Measurements from ENCODE around the gene PGD.
"Not testable (repeated sequence)": the region's sequence is repeated elsewhere in the genome, so short reads cannot be mapped to it uniquely, and the experiment has no call there.

Gene PGD

GRCh38 chr1:10401281-10401680, 2.4 kb downstream of the PGD start:
- no peak overlapping the region for H3K4me3 ChIP-seq (ENCODE audit: low read depth, low read length)

GRCh38 chr1:10402729-10403274, 3.9 kb downstream of the PGD start:
- H3K27me3 ChIP-seq: no peaks in the 10 kb centered on the region
- no peaks in the 10 kb centered on the region for H3K4me1 ChIP-seq
- no peak overlapping the region for H3K4me3 ChIP-seq (ENCODE audit: low read depth, low read length)
- no peaks in the 10 kb centered on the region for H3K9me3 ChIP-seq
- peaks cover 10% of the 10 kb centered on the region for H3K36me3 ChIP-seq
- DNase-seq: no peak
- no peak for TF ChIP-seq CTCF (IDR thresholded peaks at IDR 0.05; ENCODE audit: low read depth, low read length)

More at GRCh38 chr1:10401281-10401680, 2.4 kb downstream of the PGD start:
- no peak for TF ChIP-seq CTCF (IDR thresholded peaks at IDR 0.05; ENCODE audit: low read depth, low read length)
- no peak for DNase-seq
- Histone ChIP-seq H3K4me1 (no peaks in the 10 kb centered on the region), H3K9me3 (no peaks in the 10 kb centered on the region), H3K36me3 (peaks cover 10% of the 10 kb centered on the region), H3K27me3 (no peaks in the 10 kb centered on the region)

GRCh38 chr1:10407201-10407600, 8.3 kb downstream of the PGD start:
- no peak for DNase-seq
- Histone ChIP-seq H3K27me3 (no peaks in the 10 kb centered on the region), H3K4me1 (no peaks in the 10 kb centered on the region), H3K9me3 (no peaks in the 10 kb centered on the region), H3K36me3 (peaks cover 33% of the 10 kb centered on the region), H3K4me3 (ENCODE audit: low read depth, low read length) (no peak overlapping the region)
- TF ChIP-seq CTCF (IDR thresholded peaks at IDR 0.05; ENCODE audit: low read depth, low read length): no peak

GRCh38 chr1:10415211-10415930, 16.5 kb downstream of the PGD start:
- no peaks in the 10 kb centered on the region for H3K4me1 ChIP-seq
- no peaks in the 10 kb centered on the region for H3K27me3 ChIP-seq
- peaks cover 28% of the 10 kb centered on the region for H3K36me3 ChIP-seq
- H3K4me3 ChIP-seq (ENCODE audit: low read depth, low read length): no peak overlapping the region
- no peak for DNase-seq
- TF ChIP-seq CTCF (IDR thresholded peaks at IDR 0.05; ENCODE audit: low read depth, low read length): no peak
- no peaks in the 10 kb centered on the region for H3K9me3 ChIP-seq

- not testable (repeated sequence) for H3K4me1 ChIP-seq; H3K9me3 ChIP-seq; H3K4me3 ChIP-seq (ENCODE audit: low read depth, low read length); DNase-seq; H3K27me3 ChIP-seq
- peaks cover 28% of the 10 kb centered on the region for H3K36me3 ChIP-seq
These were observed 17.1 kb downstream of the PGD start for GRCh38 chr1:10415967-10416366.

- not testable (repeated sequence) for H3K9me3 ChIP-seq; H3K4me1 ChIP-seq; H3K4me3 ChIP-seq (ENCODE audit: low read depth, low read length); H3K27me3 ChIP-seq; DNase-seq
- H3K36me3 ChIP-seq: peaks cover 15% of the 10 kb centered on the region
These were observed 19.9 kb downstream of the PGD start for GRCh38 chr1:10418741-10419140.

- H3K36me3 ChIP-seq: peaks cover 15% of the 10 kb centered on the region
- no peaks in the 10 kb centered on the region for H3K27me3 ChIP-seq
- no peak for TF ChIP-seq CTCF (IDR thresholded peaks at IDR 0.05; ENCODE audit: low read depth, low read length)
- no peak overlapping the region for H3K4me3 ChIP-seq (ENCODE audit: low read depth, low read length)
- no peaks in the 10 kb centered on the region; the same call in 1 of the 2 replicates for H3K4me1 ChIP-seq
- no peak for DNase-seq
- no peaks in the 10 kb centered on the region for H3K9me3 ChIP-seq
These were observed 20.5 kb downstream of the PGD start for GRCh38 chr1:10419351-10419750.
